ENCODE measurements around the gene FHIT.

DNA sequence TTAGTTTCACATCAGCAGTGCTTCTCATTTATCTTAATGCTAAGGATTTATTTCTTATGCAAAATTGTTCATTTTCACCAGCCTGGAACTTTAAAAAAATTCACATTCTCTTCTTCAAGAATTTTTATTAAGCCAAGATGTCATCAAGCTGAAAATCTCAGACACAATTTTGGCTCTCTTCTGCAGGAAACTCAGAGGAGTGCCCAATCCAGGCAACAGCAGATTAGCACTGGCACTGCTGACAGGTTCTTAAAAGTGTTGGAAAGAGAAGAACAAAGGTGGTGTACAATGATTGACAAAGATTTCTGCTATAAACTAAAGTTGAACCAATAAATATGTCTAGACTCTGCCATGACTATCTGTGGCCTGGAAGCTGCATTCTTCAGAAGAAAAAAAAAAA lies 479.5 kb downstream of the FHIT start:
- no peak for TF ChIP-seq CTCF (IDR thresholded peaks at IDR 0.05)
- TF ChIP-seq EZH2phosphoT487 (IDR thresholded peaks at IDR 0.05), result no peak

All from neural progenitor cell (in vitro differentiated cells).